ES-I3 (cell line): ENCODE results near the gene C10orf95.
"Not testable (repeated sequence)": the region's sequence is repeated elsewhere in the genome, so short reads cannot be mapped to it uniquely, and the experiment has no call there.

Experiments
- H3K36me3 ChIP-seq: 2 replicates; pipeline ENCODE4 v1.6.1; 2013; ENCODE audit warnings: mild to moderate bottlenecking, low read length, control low read depth, moderate library complexity; ENCODE audit not compliant: insufficient read depth
- H3K4me1 ChIP-seq: 2 replicates; pipeline ENCODE4 v1.6.1; 2013; ENCODE audit warnings: mild to moderate bottlenecking, control low read depth, low read length; ENCODE audit not compliant: insufficient read depth
- H3K9ac ChIP-seq: 2 replicates; pipeline ENCODE4 v1.6.1; 2013; ENCODE audit warnings: low read depth, mild to moderate bottlenecking, low read length, moderate library complexity
- H3K9me3 ChIP-seq: 2 replicates; pipeline ENCODE4 v1.6.1; 2013; ENCODE audit warnings: mild to moderate bottlenecking, low read length, moderate library complexity; ENCODE audit not compliant: control insufficient read depth, insufficient read depth

Gene C10orf95

GRCh38 chr10:102454662-102455487 lies 3.5 kb upstream of the C10orf95 start:
- H3K36me3 ChIP-seq, H3K9me3 ChIP-seq, H3K9ac ChIP-seq: not testable (repeated sequence)
- peaks cover 27% of the 10 kb centered on the region for H3K4me1 ChIP-seq

DNA sequence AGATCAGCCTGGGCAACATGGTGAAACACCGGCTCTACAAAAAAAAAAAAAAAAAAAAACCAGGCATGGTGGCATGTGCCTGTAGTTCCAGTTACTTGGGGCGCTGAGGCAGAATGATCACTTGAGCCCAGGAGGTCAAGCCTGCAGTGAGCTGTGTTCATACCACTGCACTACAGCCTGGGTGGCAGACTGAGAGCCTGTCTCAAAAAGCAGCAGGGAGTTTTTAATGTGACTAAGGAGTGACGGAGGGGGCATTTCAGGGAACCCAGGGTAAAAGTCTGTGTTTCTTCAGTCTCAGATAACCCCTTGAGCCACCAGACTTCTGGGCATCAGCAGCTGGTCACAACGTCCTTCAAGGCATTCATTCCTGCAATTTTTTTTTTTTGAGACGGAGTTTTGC lies 2.2 kb upstream of the C10orf95 start:
- H3K9ac ChIP-seq: no peak overlapping the region
- peaks cover 27% of the 10 kb centered on the region for H3K4me1 ChIP-seq
- no peaks in the 10 kb centered on the region; the same call in 1 of the 2 replicates for H3K9me3 ChIP-seq
- no peaks in the 10 kb centered on the region; the same call in 1 of the 2 replicates for H3K36me3 ChIP-seq

DNA sequence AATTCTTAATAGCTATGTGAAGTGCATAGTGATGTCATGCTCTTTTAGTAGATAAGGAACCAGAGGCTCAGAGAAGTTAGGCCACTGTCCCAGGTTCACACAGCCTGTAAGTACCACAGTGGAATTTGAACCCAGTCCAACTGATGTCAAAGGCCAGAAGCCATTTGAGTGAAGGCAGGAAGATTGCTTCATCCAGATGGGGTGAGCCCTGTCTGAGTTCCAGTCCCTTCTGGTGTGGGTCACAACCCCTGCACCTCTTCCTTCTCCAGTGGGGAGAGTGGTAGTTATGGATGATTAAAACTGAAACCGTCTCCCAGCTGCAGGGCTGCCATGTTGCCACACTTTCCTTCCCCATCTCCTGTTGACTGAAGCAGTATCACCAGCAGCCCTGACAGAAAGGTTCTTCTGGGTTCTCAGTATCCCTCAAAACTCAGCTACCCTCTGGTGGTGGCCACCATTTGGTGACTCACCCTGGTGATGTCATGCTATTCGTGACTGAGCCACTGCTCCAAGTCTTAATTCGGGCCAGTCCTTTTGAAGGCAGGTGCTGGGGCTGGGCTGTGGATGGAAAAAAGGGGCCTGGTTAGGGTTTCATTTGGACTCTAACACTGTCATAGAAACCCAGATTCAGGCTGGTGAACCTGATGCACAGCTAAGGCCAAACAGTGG lies 1.5 kb upstream of the C10orf95 start:
- Histone ChIP-seq H3K9me3 (no peaks in the 10 kb centered on the region; the same call in 1 of the 2 replicates), H3K4me1 (peaks cover 27% of the 10 kb centered on the region), H3K9ac (no peak overlapping the region), H3K36me3 (no peaks in the 10 kb centered on the region; the same call in 1 of the 2 replicates)

DNA sequence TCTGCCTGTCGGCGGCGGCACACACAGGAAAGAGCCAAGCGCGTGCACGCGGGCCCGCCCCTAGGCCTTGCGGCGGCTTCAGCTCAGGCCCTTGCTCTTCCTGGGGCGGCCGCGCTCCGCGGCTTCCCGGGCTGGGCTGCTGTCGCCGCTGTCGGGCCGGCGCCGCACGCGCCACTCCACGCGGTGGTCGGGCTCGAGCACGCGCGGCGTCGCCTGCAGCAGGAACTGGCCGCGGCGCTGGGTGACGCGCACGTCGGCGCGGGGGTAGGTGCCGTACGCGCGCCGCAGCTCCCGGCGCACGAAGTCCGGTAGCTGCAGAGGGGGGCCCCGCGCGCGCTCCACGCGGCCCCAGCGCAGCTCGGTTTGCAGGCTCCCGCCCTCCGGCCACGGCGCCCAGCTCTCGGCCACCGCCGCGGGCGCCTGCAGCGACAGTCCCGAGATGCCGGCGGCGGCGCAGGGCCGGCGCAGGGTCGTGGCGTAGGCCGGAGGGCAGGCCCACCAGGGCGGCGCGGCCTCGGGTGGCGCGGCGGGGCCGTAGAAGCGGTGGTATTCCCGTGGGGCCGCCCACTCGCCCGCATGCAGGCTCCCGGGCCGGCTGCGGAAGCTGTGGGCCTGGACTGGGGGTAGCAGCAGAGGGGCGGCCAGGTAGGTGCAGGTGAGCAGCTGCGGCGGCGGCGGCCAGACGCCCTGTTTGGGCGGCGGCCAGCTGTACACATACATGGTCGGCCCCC lies 804 bp downstream of the C10orf95 start:
- peak overlapping the region; percentile 89 for H3K9ac ChIP-seq
- no peaks in the 10 kb centered on the region for H3K36me3 ChIP-seq
- H3K9me3 ChIP-seq: no peaks in the 10 kb centered on the region; the same call in 1 of the 2 replicates
- H3K4me1 ChIP-seq: peaks cover 16% of the 10 kb centered on the region

DNA sequence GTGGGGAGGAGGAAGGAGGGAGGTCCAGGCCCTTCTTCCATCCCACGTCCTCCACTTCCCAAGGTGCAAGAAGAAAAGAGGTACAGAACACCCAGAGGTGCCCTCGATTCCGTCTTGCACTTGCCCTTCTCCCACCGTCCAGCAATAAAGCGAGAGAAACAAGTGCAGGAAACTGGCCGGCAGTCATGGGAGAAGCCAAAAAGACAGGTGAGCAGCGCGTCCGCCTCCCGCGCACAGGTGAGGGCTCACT lies 1.3 kb downstream of the C10orf95 start:
- Histone ChIP-seq H3K36me3 (no peaks in the 10 kb centered on the region), H3K9ac (peak overlapping the region; percentile 89), H3K9me3 (no peaks in the 10 kb centered on the region; the same call in 1 of the 2 replicates), H3K4me1 (peaks cover 11% of the 10 kb centered on the region)

GRCh38 chr10:102449321-102450123 lies 1.8 kb downstream of the C10orf95 start:
- no peaks in the 10 kb centered on the region for H3K36me3 ChIP-seq

GRCh38 chr10:102444851-102445250 lies 6.5 kb downstream of the C10orf95 start:
- Histone ChIP-seq H3K36me3 (no peaks in the 10 kb centered on the region), H3K4me1 (no peaks in the 10 kb centered on the region; the same call in 1 of the 2 replicates), H3K9me3 (no peaks in the 10 kb centered on the region), H3K9ac (no peak overlapping the region)

More at GRCh38 chr10:102449321-102450123, 1.8 kb downstream of the C10orf95 start:
- Histone ChIP-seq H3K9me3 (no peaks in the 10 kb centered on the region; the same call in 1 of the 2 replicates), H3K9ac (peak overlapping the region; percentile 89), H3K4me1 (peaks cover 10% of the 10 kb centered on the region)

- Histone ChIP-seq H3K9ac (no peak overlapping the region), H3K9me3 (no peaks in the 10 kb centered on the region), H3K4me1 (peaks cover 20% of the 10 kb centered on the region), H3K36me3 (no peaks in the 10 kb centered on the region)
Measured at GRCh38 chr10:102438374-102438773, 13.0 kb downstream of the C10orf95 start.

GRCh38 chr10:102437515-102437914 lies 13.8 kb downstream of the C10orf95 start:
- no peak overlapping the region for H3K9ac ChIP-seq
- H3K36me3 ChIP-seq: no peaks in the 10 kb centered on the region

GRCh38 chr10:102436312-102436711 lies 15.0 kb downstream of the C10orf95 start:
- no peak overlapping the region for H3K9ac ChIP-seq

More at GRCh38 chr10:102437515-102437914, 13.8 kb downstream of the C10orf95 start:
- Histone ChIP-seq H3K4me1 (peaks cover 21% of the 10 kb centered on the region), H3K9me3 (no peaks in the 10 kb centered on the region)

DNA sequence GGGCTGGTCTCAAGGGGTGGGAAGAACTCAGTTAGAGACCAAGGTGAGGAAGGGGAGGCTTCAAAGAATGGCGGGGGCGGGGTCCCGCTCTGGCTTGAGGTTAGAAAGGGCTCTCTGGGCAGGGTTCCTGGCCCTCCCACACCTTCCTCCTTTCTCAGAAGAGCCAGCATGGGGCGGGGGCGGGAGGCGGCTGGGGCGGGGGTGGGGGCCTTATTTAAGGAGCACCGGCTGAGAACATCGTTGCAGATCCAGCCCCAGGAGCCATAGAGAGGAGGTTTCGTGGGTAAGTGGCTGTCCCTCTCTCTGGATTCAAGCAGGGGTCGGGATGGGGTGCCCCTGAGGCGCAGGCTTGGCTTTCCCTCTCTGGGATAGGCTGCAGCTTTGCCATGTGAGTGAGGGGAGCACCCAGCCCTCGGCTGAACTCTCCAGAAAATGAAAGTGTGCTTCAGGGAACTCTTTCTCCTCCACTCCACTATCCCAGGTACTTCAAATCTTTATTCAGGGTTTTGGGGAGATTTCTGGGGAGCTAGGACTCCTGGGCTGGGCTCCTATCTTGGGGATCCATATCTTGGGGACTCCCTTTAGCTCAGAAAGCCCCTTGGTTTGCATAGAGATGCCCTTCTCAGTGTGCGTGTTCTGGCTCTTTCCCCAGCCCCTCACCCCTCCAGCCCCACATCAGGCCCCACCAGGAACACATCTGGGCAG lies 15.7 kb downstream of the C10orf95 start:
- Histone ChIP-seq H3K4me1 (peaks cover 24% of the 10 kb centered on the region), H3K9ac (peak overlapping the region; percentile 46; the same call in 1 of the 2 replicates)

More at GRCh38 chr10:102436312-102436711, 15.0 kb downstream of the C10orf95 start:
- no peaks in the 10 kb centered on the region for H3K9me3 ChIP-seq
- peaks cover 24% of the 10 kb centered on the region for H3K4me1 ChIP-seq
- H3K36me3 ChIP-seq: no peaks in the 10 kb centered on the region

GRCh38 chr10:102435133-102435497 lies 16.2 kb downstream of the C10orf95 start:
- no peaks in the 10 kb centered on the region for H3K9me3 ChIP-seq
- no peaks in the 10 kb centered on the region for H3K36me3 ChIP-seq
- peak overlapping the region; percentile 46; the same call in 1 of the 2 replicates for H3K9ac ChIP-seq
- H3K4me1 ChIP-seq: peaks cover 24% of the 10 kb centered on the region

More for the DNA sequence above, 15.7 kb downstream of the C10orf95 start:
- Histone ChIP-seq H3K9me3 (no peaks in the 10 kb centered on the region), H3K36me3 (no peaks in the 10 kb centered on the region)

DNA sequence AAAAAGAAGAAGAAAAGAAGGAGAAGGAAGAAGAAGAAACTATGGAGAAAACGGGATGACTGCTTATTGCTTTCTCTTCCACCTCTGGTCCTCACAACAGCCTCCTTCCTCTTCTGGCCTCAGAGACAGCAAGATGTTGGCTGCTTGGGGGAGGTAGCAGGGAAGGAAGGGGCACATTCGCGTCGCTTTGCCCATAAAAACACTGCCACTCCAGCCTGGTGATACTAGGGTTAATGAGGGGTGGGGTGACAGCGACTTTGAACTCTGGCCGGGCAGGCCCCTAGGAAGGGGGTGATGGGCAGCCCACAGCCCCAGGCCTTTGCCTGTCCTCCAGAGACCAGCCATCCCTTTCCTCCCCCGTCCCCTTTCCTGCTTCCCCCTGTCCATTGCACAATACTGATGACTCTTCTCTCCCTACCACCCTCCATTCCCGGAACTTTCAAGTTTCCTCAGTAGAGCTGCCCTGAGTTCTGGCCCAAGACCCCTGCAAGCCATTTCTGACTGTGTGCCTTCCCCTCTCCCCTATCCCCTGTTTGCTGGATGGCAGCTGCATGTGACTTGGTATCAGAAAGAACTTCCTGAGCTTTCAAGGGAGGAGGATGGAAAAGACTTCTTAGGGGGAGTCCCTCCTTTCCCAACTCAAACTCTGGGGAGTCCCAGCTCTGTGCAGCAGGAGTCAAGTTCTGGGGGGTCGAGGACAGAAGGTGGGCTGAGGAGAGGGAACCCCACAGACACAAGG lies 16.8 kb downstream of the C10orf95 start:
- H3K9ac ChIP-seq: peak overlapping the region; percentile 46; the same call in 1 of the 2 replicates
- H3K9me3 ChIP-seq: no peaks in the 10 kb centered on the region
- H3K36me3 ChIP-seq: no peaks in the 10 kb centered on the region
- peaks cover 24% of the 10 kb centered on the region for H3K4me1 ChIP-seq
